Fibroblast of gingiva (primary cell): ENCODE measurements around the gene IER2.
"Not testable (repeated sequence)": the region's sequence is repeated elsewhere in the genome, so short reads cannot be mapped to it uniquely, and the experiment has no call there.

Experiments
- DNase-seq: peaks from one replicate; pipeline ENCODE4 v3.0.0-alpha.2; 2011; ENCODE audit warnings: low read depth

Gene IER2

DNA sequence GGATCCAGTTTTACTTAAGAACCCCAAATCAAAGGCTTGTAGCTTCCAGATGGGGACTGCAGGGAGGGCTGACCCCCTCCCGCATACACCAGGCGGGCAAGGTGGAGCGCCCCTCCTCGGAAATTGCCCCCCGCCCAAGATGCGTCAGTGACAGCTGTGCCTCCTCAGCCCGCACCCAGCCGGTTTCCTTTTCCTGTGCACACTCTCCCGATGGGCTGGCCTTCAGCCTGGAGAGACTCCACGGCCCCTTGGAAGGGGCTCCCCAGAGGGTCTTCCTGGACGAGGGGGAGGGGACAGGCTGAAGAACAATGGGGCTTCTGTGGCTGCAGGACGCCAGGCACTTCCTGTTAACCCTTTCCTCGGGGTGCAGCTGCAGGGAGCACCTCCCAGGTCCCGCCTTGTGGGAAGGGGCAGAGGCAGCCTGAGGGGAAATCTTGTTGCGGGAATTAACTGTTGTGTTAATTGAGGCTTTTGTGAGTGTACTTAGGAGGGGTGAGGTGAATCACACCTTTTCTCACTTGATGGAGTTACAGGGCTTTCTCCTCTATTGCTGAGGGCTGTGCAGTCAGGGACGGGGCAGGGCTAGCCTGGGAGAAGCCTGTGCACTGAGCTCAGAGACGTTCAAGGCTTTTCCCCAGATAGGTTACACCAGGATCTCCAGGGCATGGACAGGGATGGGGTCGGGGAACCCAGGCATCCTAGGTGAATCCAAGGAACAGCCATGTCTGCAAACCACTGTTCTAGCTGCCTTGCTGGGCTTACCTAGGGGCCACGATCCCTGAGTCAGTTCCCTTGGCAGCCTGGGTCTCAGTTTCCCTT, 14.3 kb downstream of the IER2 start:
- no peak for DNase-seq

- DNase-seq = no peak
Measured at GRCh38 chr19:13165162-13165997, 15.2 kb downstream of the IER2 start.

- DNase-seq = not testable (repeated sequence)
Measured at GRCh38 chr19:13166151-13166550, 15.9 kb downstream of the IER2 start.

DNA sequence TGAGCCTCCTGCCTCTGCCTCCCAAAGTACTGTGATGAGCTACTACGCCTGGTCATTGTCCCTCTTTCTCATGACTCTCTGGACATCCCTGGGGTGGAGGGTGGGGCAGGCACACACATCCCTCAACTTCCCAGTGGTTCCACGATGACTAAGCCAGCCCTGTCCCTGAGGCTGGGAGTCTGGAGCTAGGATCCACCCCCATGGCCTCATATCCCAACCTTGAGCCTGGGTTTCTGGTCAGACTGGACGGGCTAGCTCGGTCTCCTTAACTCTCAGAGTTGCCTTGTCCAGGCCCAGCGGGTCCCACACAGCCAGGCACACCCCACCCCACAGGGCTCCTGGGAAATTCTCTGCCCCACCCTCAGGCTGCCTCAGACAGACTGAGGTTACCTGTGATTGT, 19.6 kb downstream of the IER2 start:
- no peak for DNase-seq

DNA sequence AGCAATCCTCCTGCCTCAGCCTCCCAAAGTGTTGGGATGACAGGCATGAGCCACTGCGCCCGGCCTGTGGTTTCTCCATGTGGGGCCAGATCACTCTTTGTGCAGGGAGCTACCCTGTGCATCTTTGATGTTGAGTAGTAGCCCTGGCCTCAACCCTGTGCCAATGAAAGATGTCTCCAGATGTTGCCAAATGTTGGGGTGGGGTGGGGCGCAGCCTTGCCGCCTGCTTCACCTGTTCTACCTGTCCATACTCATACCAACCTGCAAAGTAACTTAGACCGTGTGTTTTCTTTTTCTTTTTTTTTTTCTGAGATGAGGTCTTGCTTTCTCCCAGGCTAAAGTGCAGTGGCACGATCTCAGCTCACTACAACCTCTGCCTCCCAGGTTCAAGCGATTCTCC, 20.9 kb downstream of the IER2 start:
- no peak for DNase-seq

- peak; percentile 72 for DNase-seq
Measured at GRCh38 chr19:13172346-13173138, 22.3 kb downstream of the IER2 start.

DNA sequence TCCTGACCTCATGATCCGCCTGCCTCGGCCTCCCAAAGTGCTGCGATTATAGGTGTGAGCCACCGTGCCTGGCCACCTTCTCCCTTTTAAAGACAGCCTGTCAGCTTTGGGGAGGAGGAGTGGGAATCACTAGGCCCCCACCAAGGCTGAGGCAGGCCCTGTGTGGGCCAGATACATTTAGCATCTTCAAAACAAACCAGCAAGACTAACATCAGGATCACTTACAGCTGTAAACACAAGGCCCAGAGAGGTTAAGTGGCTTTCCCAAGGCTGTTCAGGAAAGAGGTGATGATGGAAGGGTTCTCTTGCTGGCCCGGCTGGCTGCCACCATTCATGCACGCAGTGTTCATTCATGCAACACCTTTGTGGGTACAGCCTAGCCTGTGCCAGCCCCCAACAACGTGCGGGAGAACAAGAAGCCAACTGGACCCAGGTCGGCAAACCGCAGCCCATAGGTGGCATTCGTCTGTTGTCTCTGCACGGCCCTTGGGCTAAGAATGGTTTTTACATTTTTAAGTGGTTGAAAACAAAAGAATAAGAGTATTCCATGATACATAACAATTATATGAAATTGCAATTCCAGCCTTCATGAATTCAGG, 23.0 kb downstream of the IER2 start:
- no peak for DNase-seq

- no peak for DNase-seq
Measured at GRCh38 chr19:13176345-13176744, 26.1 kb downstream of the IER2 start.

DNA sequence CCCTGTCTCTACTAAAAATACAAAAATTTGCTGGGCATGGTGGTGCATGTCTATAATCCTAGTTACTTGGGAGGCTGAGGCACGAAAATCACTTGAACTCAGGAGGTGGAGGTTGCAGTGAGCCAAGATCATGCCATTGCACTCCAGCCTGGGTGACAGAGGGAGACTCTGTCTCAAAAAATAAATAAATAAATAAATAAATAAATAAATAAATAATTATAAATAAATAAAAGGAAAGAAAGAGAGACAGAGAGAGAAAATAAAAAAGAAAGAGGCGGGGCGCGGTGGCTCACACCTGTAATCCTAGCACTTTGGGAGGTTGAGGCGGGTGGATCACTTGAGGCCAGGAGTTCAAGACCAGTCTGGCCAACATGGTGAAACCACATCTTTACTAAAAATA, 27.4 kb downstream of the IER2 start:
- DNase-seq = not testable (repeated sequence)

DNA sequence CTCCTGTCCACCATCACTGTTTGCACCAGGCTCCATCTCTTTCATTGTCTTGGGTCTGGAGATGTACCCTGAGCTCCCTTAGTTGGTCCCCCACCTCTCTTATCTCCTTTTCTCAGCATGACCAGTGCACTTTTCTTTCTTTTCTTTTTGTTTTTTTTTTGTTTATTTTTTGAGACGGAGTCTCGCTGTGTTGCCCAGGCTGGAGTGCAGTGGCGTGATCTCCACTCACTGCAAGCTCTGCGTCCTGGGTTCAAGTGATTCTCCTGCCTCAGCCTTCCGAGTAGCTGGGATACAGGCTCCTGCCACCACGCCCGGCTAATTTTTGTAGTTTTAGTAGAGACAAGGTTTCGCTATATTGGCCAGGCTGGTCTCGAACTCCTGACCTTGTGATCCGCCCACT, 28.1 kb downstream of the IER2 start:
- not testable (repeated sequence) for DNase-seq

GRCh38 chr19:13181747-13182388, 31.7 kb downstream of the IER2 start:
- peak; percentile 14 for DNase-seq

DNA sequence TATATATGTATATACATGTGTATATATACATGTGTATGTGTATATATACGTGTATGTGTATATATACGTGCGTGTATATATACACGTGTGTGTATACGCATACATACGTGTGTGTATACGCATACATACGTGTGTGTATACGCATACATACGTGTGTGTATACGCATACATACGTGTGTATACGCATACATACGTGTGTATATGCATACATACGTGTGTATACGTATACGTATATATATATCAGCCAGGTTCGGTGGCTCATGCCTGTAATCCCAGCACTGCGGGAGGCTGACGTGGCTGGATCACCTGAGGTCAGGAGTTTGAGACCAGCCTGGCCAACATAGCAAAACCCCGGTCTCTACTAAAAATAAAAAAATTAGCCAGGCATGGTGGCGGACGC, 34.7 kb downstream of the IER2 start:
- not testable (repeated sequence) for DNase-seq

DNA sequence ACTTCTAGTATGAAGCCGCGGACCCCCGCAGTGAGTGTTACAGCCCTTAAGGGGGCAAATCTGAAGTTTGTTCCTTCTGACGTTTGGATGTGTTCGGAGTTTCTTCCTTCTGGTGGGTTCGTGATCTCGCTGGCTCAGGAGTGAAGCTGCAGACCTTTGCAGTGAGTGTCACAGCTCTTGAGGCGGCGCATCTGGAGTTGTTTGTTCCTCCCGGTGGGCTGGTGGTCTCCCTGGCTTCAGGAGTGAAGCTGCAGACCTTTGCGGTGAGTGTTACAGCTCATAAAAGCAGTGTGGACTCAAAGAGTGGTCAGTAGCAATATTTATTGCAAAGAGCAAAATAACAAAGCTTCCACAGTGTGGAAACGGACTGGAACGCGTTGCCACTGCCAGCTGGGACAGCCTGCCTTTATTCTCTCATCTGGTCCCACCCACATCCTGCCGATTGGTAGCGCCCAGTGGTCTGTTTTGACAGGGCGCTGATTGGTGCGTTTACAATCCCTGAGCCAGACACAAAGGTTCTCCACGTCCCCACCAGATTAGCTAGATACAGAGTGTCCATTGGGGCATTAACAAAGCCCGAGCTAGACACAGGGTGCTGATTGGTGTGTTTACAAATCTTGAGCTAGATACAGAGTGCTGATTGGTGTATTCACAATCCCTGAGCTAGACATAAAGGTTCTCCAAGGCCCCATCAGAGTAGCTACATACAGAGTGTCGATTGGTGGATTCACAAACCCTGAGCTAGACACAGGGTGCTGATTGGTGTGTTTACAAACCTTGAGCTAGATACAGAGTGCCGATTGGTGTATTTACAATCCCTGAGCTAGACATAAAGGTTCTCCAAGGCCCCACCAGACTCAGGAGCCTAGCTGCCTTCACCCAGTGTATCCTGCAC, 35.8 kb downstream of the IER2 start:
- not testable (repeated sequence) for DNase-seq

DNA sequence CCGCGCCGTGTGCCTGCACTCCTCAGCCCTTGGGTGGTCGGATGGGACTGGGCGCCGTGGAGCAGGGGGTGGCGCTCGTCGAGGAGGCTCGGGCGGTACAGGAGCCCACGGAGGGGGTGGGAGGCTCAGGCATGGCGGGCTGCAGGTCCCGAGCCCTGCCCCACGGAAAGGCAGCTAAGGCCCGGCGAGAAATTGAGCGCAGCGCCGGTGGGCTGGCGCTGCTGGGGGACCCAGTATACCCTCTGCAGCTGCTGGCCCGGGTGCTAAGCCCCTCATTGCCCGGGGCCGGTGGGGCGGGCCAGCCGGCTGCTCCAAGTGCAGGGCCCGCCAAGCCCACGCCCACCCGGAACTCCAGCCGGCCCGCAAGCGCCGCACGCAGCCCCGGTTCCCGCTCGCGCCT, 36.5 kb downstream of the IER2 start:
- DNase-seq = not testable (repeated sequence)

- no peak for DNase-seq
Measured at GRCh38 chr19:13187419-13187818, 37.2 kb downstream of the IER2 start.

DNA sequence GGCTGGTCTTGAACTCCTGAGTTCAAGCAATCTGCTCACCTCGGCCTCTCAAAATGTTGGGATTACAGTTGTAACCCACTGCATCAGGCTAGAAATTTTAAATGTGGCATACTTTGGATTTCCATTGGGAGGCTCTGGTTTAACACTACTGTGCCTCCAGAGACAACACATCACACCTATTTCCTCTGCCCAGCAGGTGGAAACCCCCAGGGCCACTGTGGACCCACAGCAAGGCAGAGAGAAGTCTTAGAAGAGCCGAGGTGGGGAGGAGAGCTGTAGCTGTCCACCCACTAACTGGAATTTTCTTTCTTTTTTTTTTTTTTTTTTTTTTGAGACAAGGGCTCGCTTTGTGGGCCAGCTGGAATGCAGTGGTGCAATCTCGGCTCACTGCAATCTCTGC, 39.4 kb downstream of the IER2 start:
- DNase-seq = no peak

DNA sequence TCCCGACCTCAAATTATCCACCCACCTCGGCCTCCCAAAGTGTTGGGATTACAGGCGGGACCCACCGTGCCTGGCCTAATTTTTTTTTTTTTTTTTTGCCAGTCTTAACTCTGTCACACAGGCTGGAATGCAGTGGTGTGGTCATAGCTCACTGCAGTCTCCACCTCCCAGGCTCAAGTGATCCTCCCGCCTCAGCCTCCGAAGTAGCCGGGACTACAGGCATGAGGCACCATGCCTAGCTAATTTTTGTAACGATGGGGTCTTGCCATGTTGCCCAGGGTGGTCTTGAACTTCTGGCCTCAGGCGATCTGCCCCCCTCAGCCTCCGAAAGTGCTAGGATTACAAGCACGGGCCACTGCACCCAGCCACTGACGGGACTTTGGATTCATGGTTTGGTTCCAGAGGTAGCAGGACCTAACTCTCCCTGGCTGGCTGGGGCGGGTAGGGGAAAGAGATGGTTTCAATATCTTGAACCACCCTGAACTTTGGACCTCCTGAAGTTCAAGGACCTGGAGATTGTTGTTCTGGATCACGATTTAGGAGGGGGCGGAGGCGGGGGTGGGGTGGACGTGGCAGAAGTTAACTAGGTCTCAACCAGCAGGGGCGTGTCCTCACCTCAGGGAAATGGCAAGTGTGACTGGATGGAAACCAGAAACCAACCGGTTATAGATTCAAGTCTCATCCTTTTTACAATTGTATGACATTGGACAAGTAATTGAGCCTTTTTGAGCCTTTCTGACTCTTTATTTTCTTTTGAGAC, 40.8 kb downstream of the IER2 start:
- no peak for DNase-seq

- no peak for DNase-seq
Measured at GRCh38 chr19:13195678-13196077, 45.5 kb downstream of the IER2 start.

GRCh38 chr19:13198634-13199033, 48.4 kb downstream of the IER2 start:
- DNase-seq = no peak

- DNase-seq = not testable (repeated sequence)
Measured at GRCh38 chr19:13202112-13202511, 51.9 kb downstream of the IER2 start.
